ENCODE data around the gene MAP4K3.

GRCh38 chr2:39289609-39290008 lies 147.5 kb downstream of the MAP4K3 start:
- TF ChIP-seq EZH2 (IDR thresholded peaks at IDR 0.05; ENCODE audit: borderline replicate concordance, control insufficient read depth, low read depth, low read length) (no peak), SMC3 (IDR thresholded peaks at IDR 0.05; ENCODE audit: borderline replicate concordance, low read length) (no peak), ZNF592 (IDR thresholded peaks at IDR 0.05) (no peak)
